GM23248 (cell line): ENCODE measurements around the gene RAMP3.

ENCODE experiments used
- EZH2 ChIP-seq: fragments of 200-600 bp; sonication (generic); IDR thresholded peaks from 2 replicates; pipeline ENCODE4 v1.6.1; 2018; ENCODE audit warnings: antibody characterized with exemption, mild to moderate bottlenecking; ENCODE audit not compliant: insufficient read depth, poor library complexity, severe bottlenecking
- EZH2phosphoT487 ChIP-seq: fragments of 200-600 bp; sonication (generic); IDR thresholded peaks from 2 replicates; pipeline ENCODE4 v1.6.1; 2018; ENCODE audit warnings: antibody characterized with exemption, moderate library complexity, mild to moderate bottlenecking, low read depth; ENCODE audit not compliant: insufficient read depth

DNA sequence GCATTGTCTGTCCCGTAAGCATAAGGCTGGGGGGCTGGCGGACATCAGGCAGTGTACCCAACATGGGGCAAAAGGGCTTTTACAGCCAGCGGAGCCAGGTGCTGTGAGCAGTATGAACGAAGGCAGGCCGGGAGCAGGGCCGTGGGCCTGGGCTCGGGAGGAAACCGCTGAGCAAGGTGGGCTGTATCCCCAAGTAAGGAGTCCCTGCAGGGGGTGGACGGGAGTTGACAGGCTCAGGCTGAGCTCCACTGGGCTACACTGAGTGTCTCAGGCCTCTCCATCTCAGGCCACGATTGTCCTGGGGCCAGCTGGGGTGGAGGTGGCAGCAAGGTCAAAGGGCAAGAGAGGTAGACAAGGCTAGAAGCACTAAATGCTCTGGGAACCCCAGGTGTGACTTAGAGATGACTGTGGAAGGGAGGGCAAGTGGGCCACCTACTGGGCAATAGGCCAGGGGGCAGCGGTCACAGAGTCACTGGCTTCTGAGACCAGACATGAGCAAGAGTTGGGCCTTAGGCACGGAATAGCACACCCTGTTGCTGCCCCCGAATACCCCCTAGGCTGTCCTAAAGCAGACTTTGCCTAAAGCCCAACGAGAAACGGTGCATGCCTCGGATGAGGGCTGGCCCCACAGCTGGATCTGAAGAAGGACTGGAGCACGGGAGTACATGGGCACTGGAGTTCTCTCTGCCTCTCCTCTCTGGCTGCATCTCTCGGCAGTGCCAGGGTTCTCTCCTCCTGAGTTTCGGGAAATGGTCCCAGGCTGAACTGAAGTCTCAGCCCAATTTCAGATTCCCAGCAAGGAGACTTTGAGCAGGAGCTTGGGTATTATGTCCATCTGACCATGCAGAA lies 10.8 kb upstream of the RAMP3 start:
- TF ChIP-seq EZH2, result no peak
- TF ChIP-seq EZH2phosphoT487, result no peak
